ENCODE data around the gene AEBP1. TPM values are rescaled to one million over a fixed set of nuclear protein-coding genes. Genes with fewer than 3 reads are reported as not detected.

Gene AEBP1
- total RNA-seq, 1 donor from 2014 or later = 22.2 TPM

DNA sequence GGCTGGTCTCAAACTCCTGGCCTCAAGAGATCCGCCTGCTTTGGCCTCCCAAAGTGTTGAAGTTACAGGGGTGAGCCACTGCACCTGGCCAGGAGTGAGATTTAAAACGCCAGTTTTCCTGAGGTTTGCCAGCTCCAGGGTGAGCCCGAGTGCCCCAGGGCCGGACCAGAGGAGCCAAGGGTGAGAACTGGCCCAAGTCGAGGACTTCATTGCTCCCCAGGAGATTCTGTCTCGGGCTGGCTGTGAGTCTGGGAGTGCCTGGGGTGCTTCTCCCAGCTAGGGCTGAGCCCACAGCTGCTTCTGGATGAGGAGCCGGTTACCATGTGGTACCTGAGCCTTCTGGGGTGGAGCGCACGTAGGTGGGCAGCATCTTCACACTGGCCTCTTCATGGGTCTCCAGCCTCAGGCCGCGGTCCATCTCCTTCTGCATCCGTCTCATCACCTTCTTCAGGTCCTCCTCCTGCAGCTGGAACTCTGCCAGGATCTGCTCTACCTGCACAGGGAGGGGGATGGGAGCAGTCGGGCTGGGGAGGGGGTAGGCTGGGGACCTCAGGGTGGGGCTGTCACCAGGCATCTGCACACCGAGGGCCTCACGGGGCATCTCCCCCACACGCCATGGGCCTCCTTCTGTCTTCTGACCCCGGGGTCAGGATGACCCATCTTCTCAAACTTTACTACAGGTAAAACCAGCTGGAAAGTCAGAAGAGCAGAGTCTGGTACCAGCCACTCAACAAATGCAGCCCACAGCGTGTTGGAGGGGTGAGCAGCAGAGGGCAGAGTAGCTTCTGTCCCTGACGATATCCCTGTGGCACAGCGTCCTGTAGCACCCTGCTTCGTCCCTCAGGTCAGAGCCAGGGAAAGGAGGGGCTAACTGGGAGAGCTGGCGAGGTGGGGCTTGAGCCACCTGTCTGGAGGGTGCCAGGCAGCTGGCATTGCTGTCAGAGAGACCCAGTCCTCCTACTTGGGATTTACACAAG is 49.1 kb downstream of the AEBP1 start:
- Mint-ChIP-seq H3K36me3 (ENCODE audit: low read depth, unreplicated experiment) (no peaks in the 10 kb centered on the region), H3K27me3 (ENCODE audit: unreplicated experiment) (peaks cover 9% of the 10 kb centered on the region), H3K9me3 (ENCODE audit: unreplicated experiment) (no peaks in the 10 kb centered on the region), H3K4me1 (ENCODE audit: unreplicated experiment) (no peaks in the 10 kb centered on the region), H3K4me3 (ENCODE audit: unreplicated experiment) (no peak overlapping the region), H3K27ac (ENCODE audit: unreplicated experiment) (no peak overlapping the region)
- DNase-seq (ENCODE audit: low spot score) = no peak
- TF ChIP-seq, protein P1, sequence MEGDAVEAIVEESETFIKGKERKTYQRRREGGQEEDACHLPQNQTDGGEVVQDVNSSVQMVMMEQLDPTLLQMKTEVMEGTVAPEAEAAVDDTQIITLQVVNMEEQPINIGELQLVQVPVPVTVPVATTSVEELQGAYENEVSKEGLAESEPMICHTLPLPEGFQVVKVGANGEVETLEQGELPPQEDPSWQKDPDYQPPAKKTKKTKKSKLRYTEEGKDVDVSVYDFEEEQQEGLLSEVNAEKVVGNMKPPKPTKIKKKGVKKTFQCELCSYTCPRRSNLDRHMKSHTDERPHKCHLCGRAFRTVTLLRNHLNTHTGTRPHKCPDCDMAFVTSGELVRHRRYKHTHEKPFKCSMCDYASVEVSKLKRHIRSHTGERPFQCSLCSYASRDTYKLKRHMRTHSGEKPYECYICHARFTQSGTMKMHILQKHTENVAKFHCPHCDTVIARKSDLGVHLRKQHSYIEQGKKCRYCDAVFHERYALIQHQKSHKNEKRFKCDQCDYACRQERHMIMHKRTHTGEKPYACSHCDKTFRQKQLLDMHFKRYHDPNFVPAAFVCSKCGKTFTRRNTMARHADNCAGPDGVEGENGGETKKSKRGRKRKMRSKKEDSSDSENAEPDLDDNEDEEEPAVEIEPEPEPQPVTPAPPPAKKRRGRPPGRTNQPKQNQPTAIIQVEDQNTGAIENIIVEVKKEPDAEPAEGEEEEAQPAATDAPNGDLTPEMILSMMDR (IDR thresholded peaks at IDR 0.05; ENCODE audit: unreplicated experiment) = no peak

DNA sequence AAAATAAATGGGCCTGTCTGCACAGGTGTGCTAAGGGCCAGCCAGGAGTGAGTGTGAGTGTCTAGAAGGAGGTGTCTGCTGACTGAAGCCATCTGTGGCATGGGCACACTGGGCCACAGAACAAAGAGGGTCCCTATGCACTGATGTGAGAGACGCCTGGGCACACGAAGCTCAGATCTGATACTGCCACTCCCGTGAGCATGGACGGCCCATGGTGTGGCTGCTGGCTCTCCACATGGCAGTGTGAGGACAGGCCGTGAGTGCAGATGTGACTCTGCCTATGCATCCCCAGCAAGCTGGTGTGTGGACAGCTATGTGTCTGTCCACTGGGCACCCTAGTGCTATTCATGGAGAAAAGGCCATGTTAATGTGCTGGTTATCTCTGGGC is 49.8 kb downstream of the AEBP1 start:
- Mint-ChIP-seq H3K27ac (ENCODE audit: unreplicated experiment) (no peak overlapping the region), H3K27me3 (ENCODE audit: unreplicated experiment) (peaks cover 9% of the 10 kb centered on the region), H3K4me3 (ENCODE audit: unreplicated experiment) (no peak overlapping the region), H3K9me3 (ENCODE audit: unreplicated experiment) (no peaks in the 10 kb centered on the region), H3K4me1 (ENCODE audit: unreplicated experiment) (no peaks in the 10 kb centered on the region), H3K36me3 (ENCODE audit: low read depth, unreplicated experiment) (no peaks in the 10 kb centered on the region)
- DNase-seq (ENCODE audit: low spot score) = no peak
- TF ChIP-seq, protein P1 (IDR thresholded peaks at IDR 0.05; ENCODE audit: unreplicated experiment) = no peak

DNA sequence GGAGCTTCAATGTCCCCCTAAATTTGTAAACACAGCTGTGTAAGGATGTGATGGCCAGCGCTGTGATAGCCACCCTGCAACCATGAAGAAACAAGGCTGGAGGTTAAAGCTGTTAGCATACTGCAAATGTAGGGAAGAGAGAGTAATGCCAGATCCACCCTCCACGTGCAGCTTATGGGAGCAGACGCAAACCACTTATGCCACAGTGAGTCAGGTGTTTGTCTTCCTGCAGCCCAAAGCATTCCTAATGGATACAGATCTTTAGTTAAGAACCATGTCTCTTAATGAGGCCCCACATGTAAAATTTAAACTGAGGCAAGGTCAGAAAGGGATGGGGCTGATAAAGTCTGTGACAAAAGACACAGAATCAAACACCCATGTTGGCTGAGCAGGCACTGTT is 50.6 kb downstream of the AEBP1 start:
- TF ChIP-seq, protein P1 (IDR thresholded peaks at IDR 0.05; ENCODE audit: unreplicated experiment) = no peak
- Mint-ChIP-seq H3K4me3 (ENCODE audit: unreplicated experiment) (no peak overlapping the region), H3K36me3 (ENCODE audit: low read depth, unreplicated experiment) (no peaks in the 10 kb centered on the region), H3K27ac (ENCODE audit: unreplicated experiment) (no peak overlapping the region), H3K4me1 (ENCODE audit: unreplicated experiment) (no peaks in the 10 kb centered on the region), H3K9me3 (ENCODE audit: unreplicated experiment) (no peaks in the 10 kb centered on the region), H3K27me3 (ENCODE audit: unreplicated experiment) (peaks cover 9% of the 10 kb centered on the region)
- no peak for DNase-seq (ENCODE audit: low spot score)

DNA sequence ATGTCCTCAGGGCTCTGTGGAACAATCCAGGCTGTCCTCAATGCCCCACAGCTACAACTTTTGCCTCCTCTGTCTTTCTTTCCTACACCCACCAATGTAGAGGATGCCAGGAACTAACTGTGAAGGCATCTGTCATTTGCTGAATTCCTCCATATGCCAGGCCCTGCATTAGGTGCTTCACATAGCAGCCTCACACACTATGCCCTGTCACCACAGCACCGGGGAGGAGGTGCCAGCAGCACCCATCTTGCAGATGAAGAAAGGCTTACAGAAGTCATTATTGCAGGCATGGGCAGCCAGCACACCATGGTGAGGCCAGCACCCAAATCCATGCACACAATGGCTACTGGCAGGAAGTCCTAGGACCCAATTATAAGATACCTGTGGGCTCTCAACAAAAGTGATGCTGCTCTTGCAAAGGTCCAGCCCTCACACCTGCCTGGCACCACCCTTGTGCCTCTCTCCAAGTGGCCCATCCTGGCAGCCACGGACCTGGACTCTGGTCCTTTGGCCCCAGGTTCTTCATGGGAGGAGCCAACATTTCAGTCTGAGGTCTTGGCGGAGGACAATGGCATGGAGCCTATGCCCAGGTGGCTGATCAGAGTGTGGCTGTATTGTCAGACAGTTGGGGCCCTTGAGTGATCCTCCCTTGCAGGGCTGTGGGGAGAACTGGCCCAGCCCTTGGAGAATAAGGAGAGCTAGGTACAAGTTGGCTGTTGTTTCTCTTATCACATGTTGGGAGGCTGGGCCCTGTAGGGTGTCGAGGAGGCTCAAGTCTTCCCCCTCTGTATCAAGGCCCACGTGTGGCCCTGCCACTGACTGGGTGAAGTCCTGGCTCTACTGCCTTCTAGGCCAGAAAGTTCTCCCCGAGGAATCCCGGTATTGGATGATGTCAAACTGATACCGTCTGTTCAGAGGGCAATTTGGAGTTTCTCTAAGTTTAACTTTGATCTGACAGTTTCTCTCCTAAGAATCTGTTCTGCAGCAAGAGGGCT is 51.3 kb downstream of the AEBP1 start:
- Mint-ChIP-seq H3K27ac (ENCODE audit: unreplicated experiment) (no peak overlapping the region), H3K9me3 (ENCODE audit: unreplicated experiment) (no peaks in the 10 kb centered on the region), H3K4me1 (ENCODE audit: unreplicated experiment) (no peaks in the 10 kb centered on the region), H3K36me3 (ENCODE audit: low read depth, unreplicated experiment) (no peaks in the 10 kb centered on the region), H3K4me3 (ENCODE audit: unreplicated experiment) (no peak overlapping the region), H3K27me3 (ENCODE audit: unreplicated experiment) (peaks cover 11% of the 10 kb centered on the region)
- TF ChIP-seq, protein P1 (IDR thresholded peaks at IDR 0.05; ENCODE audit: unreplicated experiment) = no peak
- DNase-seq (ENCODE audit: low spot score) = no peak
